Endodermal cell (in vitro differentiated cells): ENCODE data around the gene RAI14. TPM values are rescaled to one million over a fixed set of nuclear protein-coding genes. Genes with fewer than 3 reads are reported as not detected.

Experiments used
- DNase-seq: peaks from one replicate; pipeline ENCODE4 v3.0.0-alpha.2; 2017
- H3K27ac ChIP-seq: 2 replicates; pipeline ENCODE4 v1.5.1; 2013; ENCODE audit warnings: mild to moderate bottlenecking, low read depth, low read length, moderate library complexity
- H3K27me3 ChIP-seq: 2 replicates; pipeline ENCODE4 v1.6.1; 2013; ENCODE audit warnings: mild to moderate bottlenecking, low read length, moderate library complexity; ENCODE audit not compliant: insufficient read depth, control insufficient read depth, poor library complexity, severe bottlenecking
- H3K36me3 ChIP-seq: 2 replicates; pipeline ENCODE4 v1.7.0; 2013; ENCODE audit warnings: mild to moderate bottlenecking, low read length, moderate library complexity; ENCODE audit not compliant: control insufficient read depth, insufficient read depth
- H3K4me1 ChIP-seq: one replicate; pipeline ENCODE4 v1.7.0; 2013; ENCODE audit warnings: low read length; ENCODE audit not compliant: control insufficient read depth, insufficient read depth
- H3K4me3 ChIP-seq: 2 replicates; pipeline ENCODE4 v1.5.1; 2013; ENCODE audit warnings: mild to moderate bottlenecking, low read length, moderate library complexity
- H3K9ac ChIP-seq: 2 replicates; pipeline ENCODE4 v1.6.1; 2013; ENCODE audit warnings: mild to moderate bottlenecking, low read length, moderate library complexity; ENCODE audit not compliant: poor library complexity, severe bottlenecking; ENCODE audit errors: extremely low read depth
- H3K9me3 ChIP-seq: 2 replicates; pipeline ENCODE4 v1.6.1; 2013; ENCODE audit warnings: mild to moderate bottlenecking, low read length, moderate library complexity; ENCODE audit not compliant: control insufficient read depth
- H3K27ac Mint-ChIP-seq: 2 replicates; pipeline ENCODE4 v1.8.0; 2020; ENCODE audit warnings: mixed read lengths
- H3K27me3 Mint-ChIP-seq: 2 replicates; pipeline ENCODE4 v1.8.0; 2021; ENCODE audit warnings: mild to moderate bottlenecking, mixed read lengths; ENCODE audit not compliant: insufficient read depth
- H3K36me3 Mint-ChIP-seq: 2 replicates; pipeline ENCODE4 v1.8.0; 2020; ENCODE audit warnings: low read depth, mixed read lengths
- H3K4me1 Mint-ChIP-seq: 2 replicates; pipeline ENCODE4 v1.8.0; 2020; ENCODE audit warnings: mixed read lengths
- H3K4me3 Mint-ChIP-seq: 2 replicates; pipeline ENCODE4 v1.8.0; 2020; ENCODE audit warnings: mild to moderate bottlenecking, moderate library complexity, mixed read lengths
- H3K9me3 Mint-ChIP-seq: 2 replicates; pipeline ENCODE4 v1.8.0; 2020; ENCODE audit warnings: mild to moderate bottlenecking, mixed read lengths
- WGBS, 2 experiments: methylation state at CpG; one replicate each; pipeline versions ENCODE4 v1.1.5 to v1.1.7; 2013; ENCODE audit warnings: missing lambda C conversion rate in 2 of 2, mixed read lengths in 1 of 2; ENCODE audit not compliant: insufficient coverage in 1 of 2, insufficient read length in 1 of 2; 5-methylcytosine and 5-hydroxymethylcytosine counted together
- total RNA-seq, 2 donors: library from RNA; stranded (reverse); fragmentation: NEBNext Ultra II Directional in 1 of 2; extraction: Animal tissue kit (Norgen Biotek cat#: 25700) in 1 of 2; gene quantifications; 2 replicates in 1 of 2; 3 replicates in 1 of 2; pipeline ENCODE4 v1.2.1, GENCODE V29; 2021
- TF ChIP-seq, protein P1 (sequence below): fragments of 200-600 bp; sonication (generic); conservative IDR thresholded peaks from 2 replicates; pipeline ENCODE4 v1.5.0; 2021; ENCODE audit warnings: antibody characterized with exemption, mild to moderate bottlenecking

RAI14 gene
- total RNA-seq, 2 donors from 2014 or later = 66.6 to 87.5 TPM

DNA sequence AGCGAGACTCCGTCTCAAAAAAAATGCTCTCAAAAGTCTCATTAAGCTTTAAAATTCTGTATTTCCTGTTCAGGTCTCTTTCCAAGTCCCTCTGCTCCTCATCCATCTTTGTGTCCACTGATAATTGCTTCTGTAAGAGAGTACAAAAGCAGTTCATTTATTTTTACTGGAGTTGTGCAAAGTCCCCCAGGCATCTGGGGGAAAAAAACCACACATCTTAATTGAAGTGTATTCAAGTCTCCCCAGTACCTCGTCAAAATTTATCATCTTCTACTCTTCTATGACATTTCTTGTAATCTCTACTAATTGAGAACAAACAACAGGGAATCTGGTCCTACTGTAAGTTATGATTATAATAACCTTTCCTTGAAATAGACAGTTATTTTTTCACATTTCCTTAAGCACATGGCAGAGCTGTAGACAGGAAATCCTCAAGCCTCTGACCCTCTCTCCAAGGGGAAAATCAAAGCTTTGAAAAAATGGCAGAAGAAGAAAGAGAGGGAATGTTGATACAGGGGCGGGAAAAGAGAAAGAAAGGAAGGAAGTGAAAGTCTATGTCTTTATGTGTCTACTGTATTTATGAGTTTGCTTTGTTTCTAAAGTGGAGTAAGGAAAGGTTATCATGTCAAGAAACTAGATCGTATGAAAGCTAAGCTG is 51.5 kb downstream of the RAI14 start:
- no peaks in the 10 kb centered on the region for H3K9me3 Mint-ChIP-seq
- Histone ChIP-seq H3K4me3 (no peak overlapping the region), H3K27ac (peak overlapping the region; percentile 4), H3K9me3 (no peaks in the 10 kb centered on the region), H3K4me1 (no peaks in the 10 kb centered on the region), H3K36me3 (peaks cover 20% of the 10 kb centered on the region), H3K27me3 (no peaks in the 10 kb centered on the region), H3K9ac (no peak overlapping the region)
- peak overlapping the region; percentile 8 for H3K27ac Mint-ChIP-seq
- peaks cover 13% of the 10 kb centered on the region for H3K4me1 Mint-ChIP-seq
- 93 to 95% methylated on average over 3 to 4 of the region's 5 CpGs for WGBS, 2 experiments
- peaks cover 10% of the 10 kb centered on the region for H3K36me3 Mint-ChIP-seq
- TF ChIP-seq, protein P1, sequence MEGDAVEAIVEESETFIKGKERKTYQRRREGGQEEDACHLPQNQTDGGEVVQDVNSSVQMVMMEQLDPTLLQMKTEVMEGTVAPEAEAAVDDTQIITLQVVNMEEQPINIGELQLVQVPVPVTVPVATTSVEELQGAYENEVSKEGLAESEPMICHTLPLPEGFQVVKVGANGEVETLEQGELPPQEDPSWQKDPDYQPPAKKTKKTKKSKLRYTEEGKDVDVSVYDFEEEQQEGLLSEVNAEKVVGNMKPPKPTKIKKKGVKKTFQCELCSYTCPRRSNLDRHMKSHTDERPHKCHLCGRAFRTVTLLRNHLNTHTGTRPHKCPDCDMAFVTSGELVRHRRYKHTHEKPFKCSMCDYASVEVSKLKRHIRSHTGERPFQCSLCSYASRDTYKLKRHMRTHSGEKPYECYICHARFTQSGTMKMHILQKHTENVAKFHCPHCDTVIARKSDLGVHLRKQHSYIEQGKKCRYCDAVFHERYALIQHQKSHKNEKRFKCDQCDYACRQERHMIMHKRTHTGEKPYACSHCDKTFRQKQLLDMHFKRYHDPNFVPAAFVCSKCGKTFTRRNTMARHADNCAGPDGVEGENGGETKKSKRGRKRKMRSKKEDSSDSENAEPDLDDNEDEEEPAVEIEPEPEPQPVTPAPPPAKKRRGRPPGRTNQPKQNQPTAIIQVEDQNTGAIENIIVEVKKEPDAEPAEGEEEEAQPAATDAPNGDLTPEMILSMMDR = no peak
- H3K27me3 Mint-ChIP-seq = no peaks in the 10 kb centered on the region
- DNase-seq = no peak
- H3K4me3 Mint-ChIP-seq = no peak overlapping the region

DNA sequence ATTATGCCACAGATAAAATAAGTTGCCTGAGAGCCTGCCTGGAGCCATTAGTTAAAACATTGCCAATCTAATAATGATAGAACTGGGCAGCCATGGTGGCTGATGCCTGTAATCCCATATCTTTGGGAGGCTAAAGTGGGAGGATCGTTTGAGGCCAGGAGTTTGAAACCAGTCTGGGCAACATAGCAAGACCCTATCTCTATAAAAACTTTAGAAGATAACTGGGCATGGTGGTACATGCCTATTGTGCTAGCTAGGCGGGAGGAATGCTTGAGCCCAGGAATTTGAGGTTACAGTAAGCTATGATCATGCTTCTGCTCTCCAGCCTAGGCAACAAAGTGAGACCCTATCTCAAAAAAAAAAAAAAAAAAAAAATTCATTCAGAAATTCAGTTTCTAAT is 52.6 kb downstream of the RAI14 start:
- Histone ChIP-seq H3K9me3 (no peaks in the 10 kb centered on the region), H3K36me3 (peaks cover 20% of the 10 kb centered on the region), H3K4me3 (no peak overlapping the region), H3K27me3 (no peaks in the 10 kb centered on the region), H3K27ac (no peak overlapping the region), H3K9ac (no peak overlapping the region), H3K4me1 (no peaks in the 10 kb centered on the region)
- no peak overlapping the region for H3K27ac Mint-ChIP-seq
- TF ChIP-seq, protein P1 = no peak
- H3K27me3 Mint-ChIP-seq = no peaks in the 10 kb centered on the region
- H3K36me3 Mint-ChIP-seq = peaks cover 12% of the 10 kb centered on the region
- peaks cover 9% of the 10 kb centered on the region for H3K4me1 Mint-ChIP-seq
- DNase-seq = no peak
- no peaks in the 10 kb centered on the region for H3K9me3 Mint-ChIP-seq
- WGBS, 2 experiments = 89 to 100% methylated on average over 1 to 2 of the region's 2 CpGs
- no peak overlapping the region for H3K4me3 Mint-ChIP-seq

DNA sequence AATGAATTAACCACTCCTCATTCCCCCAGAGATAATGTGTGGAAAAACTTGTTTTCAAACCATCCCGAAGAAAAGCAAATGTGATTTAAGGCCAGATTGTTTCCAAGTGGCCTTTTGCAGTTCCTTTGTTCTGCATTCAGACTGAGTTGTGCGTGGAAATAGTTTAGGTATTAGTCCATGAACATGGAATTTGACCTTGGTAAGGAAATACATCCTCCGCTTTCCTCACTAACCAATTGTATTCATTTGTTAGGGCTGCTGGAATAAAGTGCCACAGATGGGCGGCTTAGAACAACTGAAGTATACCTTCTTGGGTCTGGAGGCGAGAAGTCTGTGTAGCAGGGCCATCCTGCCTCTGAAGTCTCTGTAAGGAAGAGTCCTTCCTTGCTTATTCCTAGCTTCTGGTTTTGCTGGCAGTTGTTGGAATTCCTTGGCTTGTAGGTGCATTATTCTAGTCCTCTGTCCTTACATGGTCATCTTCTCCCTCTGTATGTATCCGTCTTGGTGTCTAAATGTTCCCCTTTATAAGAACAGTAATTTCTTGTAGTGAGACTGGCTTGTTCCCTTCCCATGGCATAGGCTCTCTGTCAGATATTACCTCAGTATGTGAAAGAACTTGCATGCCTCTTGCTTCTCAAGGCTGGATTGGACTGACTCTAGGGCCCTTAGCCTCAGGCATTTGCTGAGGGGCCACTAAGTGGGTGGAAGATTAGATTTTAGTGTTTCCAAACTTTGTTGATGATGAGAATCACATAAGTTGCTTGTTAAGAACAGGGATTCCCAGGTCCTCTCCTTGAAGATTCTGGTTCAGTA is 53.9 kb downstream of the RAI14 start:
- Histone ChIP-seq H3K9me3 (no peaks in the 10 kb centered on the region), H3K36me3 (peaks cover 20% of the 10 kb centered on the region), H3K27ac (no peak overlapping the region), H3K27me3 (no peaks in the 10 kb centered on the region), H3K4me3 (no peak overlapping the region), H3K4me1 (no peaks in the 10 kb centered on the region), H3K9ac (no peak overlapping the region)
- TF ChIP-seq, protein P1 = no peak
- H3K27me3 Mint-ChIP-seq = no peaks in the 10 kb centered on the region
- H3K36me3 Mint-ChIP-seq = peaks cover 12% of the 10 kb centered on the region
- no peak overlapping the region for H3K4me3 Mint-ChIP-seq
- WGBS, 2 experiments = 92 to 94% methylated on average over 4 to 6 of the region's 6 CpGs
- no peak for DNase-seq
- H3K27ac Mint-ChIP-seq = no peak overlapping the region
- peaks cover 10% of the 10 kb centered on the region for H3K4me1 Mint-ChIP-seq
- no peaks in the 10 kb centered on the region for H3K9me3 Mint-ChIP-seq
